HEK293 (cell line): ENCODE results near the gene SERPINE2.

Experiments
- CTCF ChIA-PET: fragments of 350-600 bp; formaldehyde crosslinking; extraction: SDS; loops from one replicate; lab custom pipeline; 2021; ENCODE audit warnings: antibody characterized with exemption; lab: Yijun Ruan, JAX
- POLR2A ChIA-PET: fragments of 300-600 bp; formaldehyde crosslinking; extraction: SDS; loops from one replicate; lab custom pipeline; 2020; ENCODE audit warnings: antibody characterized with exemption, inconsistent platforms; lab: Yijun Ruan, JAX
- H3K27ac ChIP-seq: fragments of 200-500 bp; sonication (Bioruptor generic); 2 replicates; pipeline ENCODE4 v1.5.1; 2014; ENCODE audit warnings: low read depth, low read length, control low read depth, inconsistent platforms; ENCODE audit errors: extremely low read depth
- H3K36me3 ChIP-seq, 2 experiments: fragments of 200-500 bp in 1 of 2; sonication (Bioruptor generic) in 1 of 2; 1 replicate in 1 of 2; 2 replicates in 1 of 2; pipeline ENCODE4 v1.5.1; 2014 to 2017; ENCODE audit warnings: inconsistent platforms in 2 of 2, low read length in 2 of 2; ENCODE audit not compliant: control insufficient read depth in 2 of 2, insufficient read depth in 1 of 2
- H3K4me1 ChIP-seq: fragments of 200-500 bp; sonication (Bioruptor generic); 2 replicates; pipeline ENCODE4 v1.5.1; 2014; ENCODE audit warnings: mild to moderate bottlenecking, low read length, inconsistent platforms; ENCODE audit not compliant: control insufficient read depth, insufficient read depth
- H3K4me3 ChIP-seq: 2 replicates; pipeline ENCODE4 v1.5.1; 2011; ENCODE audit warnings: low read depth, mild to moderate bottlenecking, control low read depth, low read length, moderate library complexity
- H3K9me3 ChIP-seq: fragments of 200-500 bp; sonication (Bioruptor generic); 2 replicates; pipeline ENCODE4 v1.5.1; 2014; ENCODE audit warnings: low read depth, low read length, inconsistent platforms; ENCODE audit not compliant: control insufficient read depth, insufficient read depth
- BCL11B ChIP-seq: fragments of 450-650 bp; formaldehyde crosslinking; IDR thresholded peaks from 2 replicates; pipeline ENCODE4 v1.5.1; 2016; ENCODE audit warnings: low read depth, missing biosample characterization, missing genetic modification characterization
- HOXD13 ChIP-seq: sonication (generic); formaldehyde crosslinking; IDR thresholded peaks from 2 replicates; pipeline ENCODE4 v1.8.0; 2022; ENCODE audit warnings: missing genetic modification reagents, borderline replicate concordance
- PRDM1 ChIP-seq: fragments of 450-650 bp; formaldehyde crosslinking; IDR thresholded peaks from 2 replicates; pipeline ENCODE4; 2016; ENCODE audit warnings: missing biosample characterization, missing genetic modification characterization
- PRDM10 ChIP-seq: fragments of 450-650 bp; formaldehyde crosslinking; IDR thresholded peaks from 2 replicates; pipeline ENCODE4 v1.5.1; 2016; ENCODE audit warnings: missing biosample characterization, missing genetic modification characterization
- SETDB1 ChIP-seq: IDR thresholded peaks from one replicate; pipeline ENCODE4 v1.6.1; 2017; ENCODE audit warnings: mild to moderate bottlenecking, low read length, moderate library complexity, mixed read lengths; ENCODE audit not compliant: insufficient read length
- SP7 ChIP-seq: fragments of 450-650 bp; formaldehyde crosslinking; IDR thresholded peaks from 2 replicates; pipeline ENCODE4 v1.5.1; 2016; ENCODE audit warnings: missing biosample characterization, missing genetic modification characterization
- ZBTB11 ChIP-seq: fragments of 450-650 bp; formaldehyde crosslinking; conservative IDR thresholded peaks from 2 replicates; pipeline ENCODE4 v1.5.1; 2016; ENCODE audit warnings: low read depth, missing biosample characterization, missing genetic modification characterization
- ZBTB20 ChIP-seq: fragments of 450-650 bp; formaldehyde crosslinking; IDR thresholded peaks from 2 replicates; pipeline ENCODE4 v1.5.1; 2016; ENCODE audit warnings: missing biosample characterization, missing genetic modification characterization
- ZBTB26 ChIP-seq: fragments of 450-650 bp; formaldehyde crosslinking; optimal IDR thresholded peaks from 2 replicates; pipeline ENCODE3; 2016; ENCODE audit warnings: missing biosample characterization, mild to moderate bottlenecking, missing genetic modification characterization
- ZNF16 ChIP-seq: fragments of 450-650 bp; formaldehyde crosslinking; IDR thresholded peaks from 2 replicates; pipeline ENCODE4 v1.5.1; 2016; ENCODE audit warnings: low read depth, missing biosample characterization, missing genetic modification characterization
- ZNF211 ChIP-seq: fragments of 450-650 bp; formaldehyde crosslinking; IDR thresholded peaks from 2 replicates; pipeline ENCODE4 v1.5.1; 2016; ENCODE audit warnings: low read depth, missing biosample characterization, missing genetic modification characterization
- ZNF302 ChIP-seq: fragments of 450-650 bp; formaldehyde crosslinking; IDR thresholded peaks from 2 replicates; pipeline ENCODE4 v1.5.1; 2016; ENCODE audit warnings: missing biosample characterization, missing genetic modification characterization, low read depth
- ZNF335 ChIP-seq: fragments of 450-650 bp; formaldehyde crosslinking; conservative IDR thresholded peaks from 2 replicates; pipeline ENCODE4 v1.5.1; 2016; ENCODE audit warnings: missing biosample characterization, missing genetic modification characterization
- ZNF341 ChIP-seq: fragments of 450-650 bp; formaldehyde crosslinking; IDR thresholded peaks from 2 replicates; pipeline ENCODE4; 2016; ENCODE audit warnings: low read depth, missing biosample characterization, missing genetic modification characterization
- ZNF548 ChIP-seq: fragments of 450-650 bp; formaldehyde crosslinking; IDR thresholded peaks from 2 replicates; pipeline ENCODE4 v1.5.1; 2016; ENCODE audit warnings: missing biosample characterization, missing genetic modification characterization
- ZNF707 ChIP-seq: fragments of 450-650 bp; formaldehyde crosslinking; IDR thresholded peaks from 2 replicates; pipeline ENCODE4 v1.5.1; 2016; ENCODE audit warnings: missing biosample characterization, missing genetic modification characterization
- ZNF747 ChIP-seq: fragments of 450-650 bp; formaldehyde crosslinking; IDR thresholded peaks from 2 replicates; pipeline ENCODE4 v1.5.1; 2016; ENCODE audit warnings: missing biosample characterization, missing genetic modification characterization
- ZNF792 ChIP-seq: fragments of 450-650 bp; formaldehyde crosslinking; IDR thresholded peaks from 2 replicates; pipeline ENCODE4 v1.5.1; 2016; ENCODE audit warnings: missing biosample characterization, missing genetic modification characterization
- TF ChIP-seq, protein P1 (sequence below): fragments of 450-650 bp; formaldehyde crosslinking; IDR thresholded peaks from 2 replicates; pipeline ENCODE4 v1.5.1; 2016; ENCODE audit warnings: missing biosample characterization, missing genetic modification characterization
- TF ChIP-seq, protein P2 (sequence below): fragments of 450-650 bp; formaldehyde crosslinking; IDR thresholded peaks from 2 replicates; pipeline ENCODE4 v1.5.1; 2016; ENCODE audit warnings: missing biosample characterization, missing genetic modification characterization, low read depth

SERPINE2 gene

DNA sequence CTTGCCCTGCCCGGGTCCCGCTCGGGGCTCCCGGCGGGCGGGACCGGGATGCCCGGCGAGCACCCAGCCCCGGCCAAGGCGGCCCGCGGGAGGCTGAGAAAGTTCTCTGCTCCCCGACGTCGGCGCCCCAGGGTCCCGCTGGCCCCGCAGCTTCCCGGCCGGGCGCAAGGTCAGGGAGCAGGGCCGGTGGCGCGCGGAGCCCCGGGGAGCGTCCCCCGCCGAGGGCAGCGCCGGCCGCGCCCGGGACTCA is 331 bp downstream of the SERPINE2 start (continued):
- TF ChIP-seq ZNF792 (tag by site-specific recombination) = no peak

GRCh38 chr2:224038049-224038829 is 847 bp downstream of the SERPINE2 start:
- Histone ChIP-seq H3K36me3 (no peaks in the 10 kb centered on the region), H3K4me3 (peak overlapping the region; percentile 69), H3K4me1 (peaks cover 17% of the 10 kb centered on the region), H3K9me3 (no peaks in the 10 kb centered on the region), H3K27ac (peak overlapping the region; percentile 86; the same call in 1 of the 2 replicates)
- CTCF ChIA-PET = interaction anchor here (0.6 to 1.1 kb wide), 2 partner anchors 68 to 97 kb away, joined by 3 read pairs; no protein-coding TSS in a partner anchor
- POLR2A ChIA-PET = interaction anchor here (1.2 kb wide), 1 partner anchor 32 kb away, joined by 3 read pairs; no protein-coding TSS in a partner anchor
- TF ChIP-seq ZBTB26 (tag by site-specific recombination) (peak; percentile 52), ZNF211 (tag by site-specific recombination) (no peak), HOXD13 (CRISPR knock-in tag) (no peak), PRDM10 (tag by site-specific recombination) (peak; percentile 77), ZNF302 (tag by site-specific recombination) (no peak), ZBTB11 (peak; percentile 24; the same call in 1 of the 2 replicates), ZNF341 (tag by site-specific recombination) (peak; percentile 77), ZNF16 (no peak), PRDM1 (tag by site-specific recombination) (peak; percentile 52; the same call in 1 of the 2 replicates), BCL11B (tag by site-specific recombination) (no peak), ZBTB20 (peak; percentile 77), ZNF335 (tag by site-specific recombination) (peak; percentile 50; the same call in 1 of the 2 replicates), ZNF707 (tag by site-specific recombination) (no peak), SETDB1 (no peak), SP7 (tag by site-specific recombination) (no peak), ZNF548 (tag by site-specific recombination) (no peak), ZNF747 (tag by site-specific recombination) (no peak)
- TF ChIP-seq, protein P1, sequence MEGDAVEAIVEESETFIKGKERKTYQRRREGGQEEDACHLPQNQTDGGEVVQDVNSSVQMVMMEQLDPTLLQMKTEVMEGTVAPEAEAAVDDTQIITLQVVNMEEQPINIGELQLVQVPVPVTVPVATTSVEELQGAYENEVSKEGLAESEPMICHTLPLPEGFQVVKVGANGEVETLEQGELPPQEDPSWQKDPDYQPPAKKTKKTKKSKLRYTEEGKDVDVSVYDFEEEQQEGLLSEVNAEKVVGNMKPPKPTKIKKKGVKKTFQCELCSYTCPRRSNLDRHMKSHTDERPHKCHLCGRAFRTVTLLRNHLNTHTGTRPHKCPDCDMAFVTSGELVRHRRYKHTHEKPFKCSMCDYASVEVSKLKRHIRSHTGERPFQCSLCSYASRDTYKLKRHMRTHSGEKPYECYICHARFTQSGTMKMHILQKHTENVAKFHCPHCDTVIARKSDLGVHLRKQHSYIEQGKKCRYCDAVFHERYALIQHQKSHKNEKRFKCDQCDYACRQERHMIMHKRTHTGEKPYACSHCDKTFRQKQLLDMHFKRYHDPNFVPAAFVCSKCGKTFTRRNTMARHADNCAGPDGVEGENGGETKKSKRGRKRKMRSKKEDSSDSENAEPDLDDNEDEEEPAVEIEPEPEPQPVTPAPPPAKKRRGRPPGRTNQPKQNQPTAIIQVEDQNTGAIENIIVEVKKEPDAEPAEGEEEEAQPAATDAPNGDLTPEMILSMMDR (tag by site-specific recombination) = peak; percentile 38; the same call in 1 of the 2 replicates
- TF ChIP-seq, protein P2, sequence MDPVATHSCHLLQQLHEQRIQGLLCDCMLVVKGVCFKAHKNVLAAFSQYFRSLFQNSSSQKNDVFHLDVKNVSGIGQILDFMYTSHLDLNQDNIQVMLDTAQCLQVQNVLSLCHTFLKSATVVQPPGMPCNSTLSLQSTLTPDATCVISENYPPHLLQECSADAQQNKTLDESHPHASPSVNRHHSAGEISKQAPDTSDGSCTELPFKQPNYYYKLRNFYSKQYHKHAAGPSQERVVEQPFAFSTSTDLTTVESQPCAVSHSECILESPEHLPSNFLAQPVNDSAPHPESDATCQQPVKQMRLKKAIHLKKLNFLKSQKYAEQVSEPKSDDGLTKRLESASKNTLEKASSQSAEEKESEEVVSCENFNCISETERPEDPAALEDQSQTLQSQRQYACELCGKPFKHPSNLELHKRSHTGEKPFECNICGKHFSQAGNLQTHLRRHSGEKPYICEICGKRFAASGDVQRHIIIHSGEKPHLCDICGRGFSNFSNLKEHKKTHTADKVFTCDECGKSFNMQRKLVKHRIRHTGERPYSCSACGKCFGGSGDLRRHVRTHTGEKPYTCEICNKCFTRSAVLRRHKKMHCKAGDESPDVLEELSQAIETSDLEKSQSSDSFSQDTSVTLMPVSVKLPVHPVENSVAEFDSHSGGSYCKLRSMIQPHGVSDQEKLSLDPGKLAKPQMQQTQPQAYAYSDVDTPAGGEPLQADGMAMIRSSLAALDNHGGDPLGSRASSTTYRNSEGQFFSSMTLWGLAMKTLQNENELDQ (tag by site-specific recombination) = no peak
